WERI-Rb-1 (cell line): Measurements from ENCODE around the gene DOCK10.

Experiments used
- DNase-seq: peaks from one replicate; pipeline ENCODE4 v3.0.0-alpha.2; 2020
- H3K27ac ChIP-seq: fragments of 250-450 bp; sonication (Bioruptor Pico); 2 replicates; pipeline ENCODE4 v1.5.1; 2020; ENCODE audit warnings: mild to moderate bottlenecking, moderate library complexity
- H3K27me3 ChIP-seq: fragments of 250-450 bp; sonication (Bioruptor Pico); 2 replicates; pipeline ENCODE4 v1.5.1; 2021; ENCODE audit warnings: mild to moderate bottlenecking, low read depth, moderate library complexity; ENCODE audit not compliant: insufficient read depth, severe bottlenecking
- H3K36me3 ChIP-seq: fragments of 250-450 bp; sonication (Bioruptor Pico); 2 replicates; pipeline ENCODE4 v1.5.1; 2020; ENCODE audit warnings: mild to moderate bottlenecking, moderate library complexity
- H3K4me3 ChIP-seq: 2 replicates; pipeline ENCODE4 v1.5.1; 2011; ENCODE audit warnings: low read depth, mild to moderate bottlenecking, control low read depth, low read length
- H3K9me3 ChIP-seq: fragments of 250-450 bp; sonication (Bioruptor Pico); 2 replicates; pipeline ENCODE4 v1.5.1; 2021; ENCODE audit warnings: mild to moderate bottlenecking, moderate library complexity; ENCODE audit not compliant: severe bottlenecking
- TF ChIP-seq, protein P1 (sequence below): IDR thresholded peaks from 2 replicates; pipeline ENCODE4 v1.5.1; 2011; ENCODE audit warnings: low read depth, mild to moderate bottlenecking, control low read depth, inconsistent platforms, low read length

Gene DOCK10

DNA sequence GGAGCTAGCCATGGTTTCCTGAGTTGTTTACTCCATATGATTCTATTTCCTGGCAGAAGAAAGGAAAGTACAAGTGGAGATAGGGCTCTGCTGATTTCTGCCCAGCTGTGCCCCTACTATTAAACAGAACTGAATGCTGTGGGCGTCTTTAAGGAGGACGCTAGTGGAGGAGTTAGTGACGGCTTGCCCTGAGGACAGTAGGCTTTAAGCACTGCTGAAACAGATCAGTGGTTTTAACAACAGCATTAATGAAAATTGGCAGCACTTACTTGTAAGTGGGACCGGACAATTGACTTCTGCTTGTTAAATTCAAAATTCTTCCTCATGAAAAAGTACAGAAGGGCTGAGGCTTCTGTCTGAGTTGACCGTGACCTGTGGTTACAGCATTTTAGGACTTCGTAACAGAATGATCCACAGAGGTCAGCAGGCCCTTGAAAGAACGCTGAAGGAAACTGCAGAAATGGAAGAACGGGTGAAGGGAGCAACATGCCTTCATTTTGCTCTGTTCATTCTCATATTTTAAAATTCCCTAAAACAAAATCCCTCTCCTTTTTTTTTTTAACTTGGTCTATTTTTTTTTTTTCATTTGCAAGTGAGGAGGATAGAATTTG lies 245.5 kb downstream of the DOCK10 start:
- Histone ChIP-seq H3K4me3 (no peak overlapping the region), H3K9me3 (no peaks in the 10 kb centered on the region), H3K27me3 (no peaks in the 10 kb centered on the region), H3K36me3 (no peaks in the 10 kb centered on the region), H3K27ac (no peak overlapping the region)
- TF ChIP-seq, protein P1, sequence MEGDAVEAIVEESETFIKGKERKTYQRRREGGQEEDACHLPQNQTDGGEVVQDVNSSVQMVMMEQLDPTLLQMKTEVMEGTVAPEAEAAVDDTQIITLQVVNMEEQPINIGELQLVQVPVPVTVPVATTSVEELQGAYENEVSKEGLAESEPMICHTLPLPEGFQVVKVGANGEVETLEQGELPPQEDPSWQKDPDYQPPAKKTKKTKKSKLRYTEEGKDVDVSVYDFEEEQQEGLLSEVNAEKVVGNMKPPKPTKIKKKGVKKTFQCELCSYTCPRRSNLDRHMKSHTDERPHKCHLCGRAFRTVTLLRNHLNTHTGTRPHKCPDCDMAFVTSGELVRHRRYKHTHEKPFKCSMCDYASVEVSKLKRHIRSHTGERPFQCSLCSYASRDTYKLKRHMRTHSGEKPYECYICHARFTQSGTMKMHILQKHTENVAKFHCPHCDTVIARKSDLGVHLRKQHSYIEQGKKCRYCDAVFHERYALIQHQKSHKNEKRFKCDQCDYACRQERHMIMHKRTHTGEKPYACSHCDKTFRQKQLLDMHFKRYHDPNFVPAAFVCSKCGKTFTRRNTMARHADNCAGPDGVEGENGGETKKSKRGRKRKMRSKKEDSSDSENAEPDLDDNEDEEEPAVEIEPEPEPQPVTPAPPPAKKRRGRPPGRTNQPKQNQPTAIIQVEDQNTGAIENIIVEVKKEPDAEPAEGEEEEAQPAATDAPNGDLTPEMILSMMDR, result no peak
- DNase-seq, result no peak

DNA sequence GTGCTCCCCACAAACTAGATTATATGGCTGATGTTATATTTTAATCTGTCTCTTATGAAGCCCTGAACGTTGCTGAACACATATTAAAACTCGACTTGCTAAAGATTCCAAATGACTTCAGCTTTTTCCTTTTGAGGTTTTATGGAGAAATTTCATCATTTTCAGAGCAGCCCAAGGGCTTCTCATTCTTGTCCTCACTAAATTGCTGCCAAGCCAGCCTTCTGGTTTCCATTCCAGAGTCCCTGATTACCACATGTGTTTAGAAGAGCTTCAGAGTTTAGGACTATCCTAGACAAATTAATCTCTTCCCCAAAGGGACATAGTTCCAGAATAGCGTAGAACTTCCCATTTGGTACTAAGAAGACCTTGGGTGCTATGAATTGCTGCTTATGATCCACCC lies 248.3 kb downstream of the DOCK10 start:
- Histone ChIP-seq H3K9me3 (no peaks in the 10 kb centered on the region), H3K27ac (no peak overlapping the region), H3K36me3 (no peaks in the 10 kb centered on the region), H3K4me3 (no peak overlapping the region), H3K27me3 (no peaks in the 10 kb centered on the region)
- TF ChIP-seq, protein P1, result no peak
- no peak for DNase-seq

DNA sequence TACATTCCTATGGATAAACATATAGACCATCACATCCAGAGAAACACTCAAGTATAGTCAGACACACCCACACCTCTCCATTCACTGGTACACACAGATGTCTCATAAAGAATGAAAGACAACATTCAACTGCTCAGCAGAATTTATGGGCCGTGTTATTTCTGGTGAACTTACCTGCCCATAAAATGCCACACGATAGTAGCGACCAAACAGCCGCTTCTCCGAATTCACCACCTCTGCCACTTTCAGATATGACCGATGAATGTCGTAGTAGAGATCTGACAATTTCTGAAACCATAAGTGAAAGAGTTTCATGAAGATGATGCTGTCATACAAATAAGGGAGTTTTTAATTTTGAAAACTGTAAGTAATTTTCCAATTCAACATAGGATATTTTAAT lies 255.4 kb downstream of the DOCK10 start:
- Histone ChIP-seq H3K4me3 (no peak overlapping the region), H3K27me3 (no peaks in the 10 kb centered on the region), H3K9me3 (no peaks in the 10 kb centered on the region), H3K27ac (no peak overlapping the region), H3K36me3 (no peaks in the 10 kb centered on the region)
- no peak for DNase-seq
- TF ChIP-seq, protein P1, result no peak

DNA sequence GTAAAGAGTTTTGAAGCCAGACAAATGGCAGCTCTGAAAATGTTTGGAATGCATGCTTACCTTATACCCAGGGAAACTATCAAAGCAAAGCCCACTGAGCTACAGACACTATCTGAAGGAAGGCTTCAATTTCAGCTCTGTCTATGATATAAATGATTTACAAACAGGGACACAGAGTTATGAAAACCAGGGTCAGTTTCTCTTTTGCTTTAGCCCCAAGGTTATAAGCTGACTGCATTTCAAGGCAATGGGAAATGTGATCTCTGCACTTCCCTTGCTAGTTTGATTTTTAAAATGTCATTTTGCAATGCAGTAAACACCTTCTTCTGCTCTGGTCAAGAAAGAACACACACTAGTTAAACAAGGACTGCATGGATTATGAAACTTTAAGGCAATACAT lies 260.9 kb downstream of the DOCK10 start:
- TF ChIP-seq, protein P1, result no peak
- DNase-seq, result no peak

DNA sequence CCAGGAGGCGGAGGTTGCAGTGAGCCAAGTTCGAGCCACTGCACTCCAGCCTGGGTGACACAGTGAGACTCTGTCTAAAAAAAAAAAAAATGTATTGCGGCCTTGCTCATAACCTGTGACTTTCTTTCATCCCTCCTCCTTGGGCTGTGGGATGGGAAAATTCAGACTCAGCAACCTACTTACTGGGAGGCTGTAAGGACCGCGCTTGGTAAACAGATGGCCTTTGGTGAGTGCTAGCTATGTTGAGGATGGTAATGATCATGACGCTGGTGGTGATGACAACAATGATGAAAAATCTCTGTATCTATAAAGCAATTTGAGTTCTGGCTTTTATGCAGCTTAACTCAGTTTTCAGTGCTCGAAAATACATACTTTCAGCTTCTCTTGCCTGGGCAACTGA lies 261.4 kb downstream of the DOCK10 start:
- H3K27me3 ChIP-seq, result no peaks in the 10 kb centered on the region
- DNase-seq, result no peak
- no peaks in the 10 kb centered on the region for H3K36me3 ChIP-seq
- H3K27ac ChIP-seq, result no peak overlapping the region
- TF ChIP-seq, protein P1, result no peak
- H3K4me3 ChIP-seq, result no peak overlapping the region
- no peaks in the 10 kb centered on the region for H3K9me3 ChIP-seq

More for the DNA sequence above, 260.9 kb downstream of the DOCK10 start:
- no peaks in the 10 kb centered on the region for H3K27me3 ChIP-seq
- no peaks in the 10 kb centered on the region for H3K36me3 ChIP-seq
- no peak overlapping the region for H3K27ac ChIP-seq
- no peak overlapping the region for H3K4me3 ChIP-seq
- H3K9me3 ChIP-seq, result no peaks in the 10 kb centered on the region

DNA sequence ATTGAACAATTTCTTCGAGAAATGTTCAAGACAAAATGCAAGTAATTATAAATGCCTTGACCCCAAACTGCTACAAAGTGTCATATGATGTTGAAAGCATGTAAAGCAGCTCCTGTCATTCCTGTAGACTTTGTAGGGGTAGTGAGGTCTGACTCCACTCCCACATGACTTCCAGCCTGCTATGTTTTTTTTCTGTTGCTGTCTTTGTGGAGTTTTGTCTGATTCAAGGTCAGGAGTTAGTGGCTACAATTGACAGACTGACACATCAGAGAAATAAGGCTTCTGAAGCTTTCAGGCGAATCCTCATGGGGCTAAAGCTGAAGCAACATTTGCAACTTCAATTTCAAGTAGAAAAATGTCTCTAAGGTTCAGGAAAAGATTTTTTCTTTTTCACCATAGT lies 262.2 kb downstream of the DOCK10 start:
- H3K9me3 ChIP-seq, result no peaks in the 10 kb centered on the region
- TF ChIP-seq, protein P1, result no peak
- DNase-seq, result no peak
- no peak overlapping the region for H3K4me3 ChIP-seq
- no peaks in the 10 kb centered on the region for H3K36me3 ChIP-seq
- H3K27ac ChIP-seq, result no peak overlapping the region
- H3K27me3 ChIP-seq, result no peaks in the 10 kb centered on the region
